Measurements from ENCODE around the gene EPHX1.
A peak's percentile ranks its signal among the peaks of the same experiment; 100 is the strongest.

Gene EPHX1

DNA sequence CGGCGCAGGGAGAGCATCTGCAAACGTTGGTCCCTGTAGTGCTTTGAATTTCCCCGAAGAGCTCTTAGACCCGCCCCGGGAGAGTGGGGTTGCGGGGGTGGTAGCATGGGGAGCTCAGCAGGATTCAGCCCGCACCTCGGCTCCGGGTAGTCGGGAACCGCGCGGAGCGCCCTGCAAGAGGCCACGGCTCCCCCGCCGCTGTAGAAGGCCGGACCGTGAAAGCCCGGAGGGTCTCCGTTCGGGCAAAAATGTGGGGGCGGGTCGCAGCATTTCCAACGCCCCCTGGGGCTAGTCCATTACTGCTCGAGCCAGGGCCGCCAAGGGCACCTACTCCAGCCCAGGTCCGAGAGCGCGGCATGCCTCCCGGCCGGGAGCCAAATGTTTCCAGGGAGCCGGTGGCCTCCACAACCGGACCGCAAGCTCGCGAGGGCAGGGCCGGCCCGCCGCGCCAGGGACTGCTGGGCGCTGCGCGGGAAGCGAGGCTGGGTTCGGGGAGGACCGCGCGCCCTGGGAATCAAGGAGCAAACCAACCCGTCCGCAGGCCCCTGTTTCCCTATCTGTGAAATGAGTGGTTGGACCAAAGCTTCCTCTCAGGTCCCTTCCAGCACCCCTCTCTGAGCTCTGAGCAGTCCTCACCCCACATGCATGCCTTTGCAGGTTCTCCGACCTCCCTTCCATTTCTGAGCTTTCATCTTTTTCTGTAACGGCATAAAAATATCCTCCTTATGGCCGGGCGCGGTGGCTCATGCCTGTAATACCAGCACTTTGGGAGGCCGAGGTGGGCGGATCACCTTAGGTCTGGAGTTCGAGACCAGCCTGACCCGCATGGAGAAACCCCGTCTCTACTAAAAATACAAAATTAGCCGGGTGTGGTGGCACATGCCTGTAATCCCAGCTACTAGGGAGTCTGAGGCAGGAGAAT lies 73.0 kb downstream of the EPHX1 start:
- Histone ChIP-seq H2BK15ac (ENCODE audit: low read length) (peak overlapping the region; percentile 93), H2BK12ac (ENCODE audit: low read length) (no peak overlapping the region), H3K79me1 (ENCODE audit: low read depth, low read length) (no peaks in the 10 kb centered on the region), H3K27me3 (ENCODE audit: control insufficient read depth in 3 of 3, insufficient read depth in 3 of 3, low read depth in 1 of 3, low read length in 3 of 3) (peaks cover 0 to 31% (median 2%) of the 10 kb centered on the region in 3 experiments), H2AK5ac (ENCODE audit: low read depth, low read length) (no peak overlapping the region), H3K36me3 (replicated peaks in 1 of 2; ENCODE audit: control insufficient read depth in 2 of 2, insufficient read depth in 2 of 2, low read length in 2 of 2) (peaks cover 0 to 5% of the 10 kb centered on the region in 2 donors), H4K8ac (ENCODE audit: low read depth, low read length) (no peak overlapping the region), H4K91ac (ENCODE audit: low read depth, low read length, poor library complexity) (no peak overlapping the region), H2BK5ac (ENCODE audit: low read length) (peak overlapping the region; percentile 24), H3K4me1 (ENCODE audit: control insufficient read depth in 2 of 2, insufficient read depth in 1 of 2, low read depth in 1 of 2, low read length in 2 of 2) (peaks cover 8 to 9% of the 10 kb centered on the region in 2 donors), H3K9me3 (replicated peaks in 1 of 2; ENCODE audit: control insufficient read depth in 2 of 2, insufficient read depth in 1 of 2, low read depth in 1 of 2, low read length in 2 of 2) (no peaks in the 10 kb centered on the region), H3K23ac (ENCODE audit: low read depth, low read length, poor library complexity) (peak overlapping the region; percentile 99), H2BK120ac (ENCODE audit: low read depth, low read length) (no peak overlapping the region), H3K4ac (ENCODE audit: low read length) (peak overlapping the region; percentile 11), H3K4me3 (ENCODE audit: low read length in 2 of 2) (peak overlapping the region; percentile 88 to 90), H3K4me2 (ENCODE audit: insufficient read depth, low read length, poor library complexity, severe bottlenecking) (peak overlapping the region; percentile 90), H3K14ac (ENCODE audit: low read length) (peak overlapping the region; percentile 31), H2AFZ (ENCODE audit: low read length) (peak overlapping the region; percentile 100), H3K18ac (ENCODE audit: low read length) (peak overlapping the region; percentile 95), H3K9ac (ENCODE audit: low read depth, low read length, poor library complexity) (peak overlapping the region; percentile 88), H3K27ac (replicated peaks; ENCODE audit: low read length) (no peak overlapping the region)
- DNase-seq (ENCODE audit: low spot score) = peak; percentile 31
- WGBS, 2 donors (ENCODE audit: extremely low coverage in 2 of 2, insufficient read length in 2 of 2, insufficient replicate concordance in 1 of 2) = no CpG with 5 or more reads among the region's 63 CpGs

DNA sequence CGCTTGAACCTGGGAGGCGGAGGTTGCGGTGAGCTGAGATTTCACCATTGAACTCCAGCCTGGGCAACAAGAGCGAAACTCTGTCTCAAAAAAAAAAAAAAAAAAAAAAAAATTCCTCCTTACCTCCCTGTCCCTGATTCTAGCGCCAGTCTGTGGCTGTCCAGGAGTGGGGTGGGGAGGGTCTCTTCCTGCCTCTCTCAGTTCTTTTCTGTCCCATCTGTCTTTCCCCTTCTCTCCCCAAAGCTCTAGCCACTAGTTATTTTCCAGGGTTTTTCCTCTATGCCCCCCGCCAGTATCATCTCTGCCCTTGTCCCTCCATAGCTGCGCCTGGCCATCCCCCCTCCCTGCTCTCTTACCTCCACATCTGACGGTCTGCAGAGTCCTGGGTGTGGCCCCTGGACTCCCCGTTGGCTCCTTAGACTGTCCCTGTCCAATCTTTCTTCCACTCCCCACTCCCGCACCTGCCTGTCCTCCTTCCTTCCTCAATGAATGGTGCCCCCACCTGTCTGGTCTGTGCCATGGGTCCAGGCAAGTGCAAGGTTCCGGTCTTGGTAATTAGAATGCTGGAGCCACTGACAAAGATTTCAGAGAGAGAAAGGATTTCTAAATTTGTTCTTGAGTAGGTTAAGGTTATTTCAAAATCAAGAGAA lies 73.8 kb downstream of the EPHX1 start:
- no CpG with 5 or more reads among the region's 11 CpGs for WGBS, 2 donors (ENCODE audit: extremely low coverage in 2 of 2, insufficient read length in 2 of 2, insufficient replicate concordance in 1 of 2)
- Histone ChIP-seq H3K36me3 (replicated peaks in 1 of 2; ENCODE audit: control insufficient read depth in 2 of 2, insufficient read depth in 2 of 2, low read length in 2 of 2) (peaks cover 0 to 4% of the 10 kb centered on the region in 2 donors), H2BK120ac (ENCODE audit: low read depth, low read length) (no peak overlapping the region)

GRCh38 chr1:225885336-225885735 lies 75.4 kb downstream of the EPHX1 start:
- no peak overlapping the region for H3K4me2 ChIP-seq (ENCODE audit: insufficient read depth, low read length, poor library complexity, severe bottlenecking)
- no peak overlapping the region for H3K4ac ChIP-seq (ENCODE audit: low read length)
- no peak overlapping the region for H4K91ac ChIP-seq (ENCODE audit: low read depth, low read length, poor library complexity)
- H3K18ac ChIP-seq (ENCODE audit: low read length) = no peak overlapping the region
- peaks cover 0 to 32% (median 2%) of the 10 kb centered on the region in 3 experiments for H3K27me3 ChIP-seq (ENCODE audit: control insufficient read depth in 3 of 3, insufficient read depth in 3 of 3, low read depth in 1 of 3, low read length in 3 of 3)
- no peak overlapping the region for H3K9ac ChIP-seq (ENCODE audit: low read depth, low read length, poor library complexity)
- H3K14ac ChIP-seq (ENCODE audit: low read length) = no peak overlapping the region
- H2BK5ac ChIP-seq (ENCODE audit: low read length) = no peak overlapping the region
- no peak overlapping the region for H3K4me3 ChIP-seq (ENCODE audit: low read length in 2 of 2)
- no peak overlapping the region for H2BK12ac ChIP-seq (ENCODE audit: low read length)
- no peak overlapping the region for H2BK15ac ChIP-seq (ENCODE audit: low read length)
- H2AFZ ChIP-seq (ENCODE audit: low read length) = no peak overlapping the region
- no CpG with 5 or more reads among the region's 6 CpGs for WGBS, 2 donors (ENCODE audit: extremely low coverage in 2 of 2, insufficient read length in 2 of 2, insufficient replicate concordance in 1 of 2)
- peaks cover 8 to 18% of the 10 kb centered on the region in 2 donors for H3K4me1 ChIP-seq (ENCODE audit: control insufficient read depth in 2 of 2, insufficient read depth in 1 of 2, low read depth in 1 of 2, low read length in 2 of 2)
- H2BK120ac ChIP-seq (ENCODE audit: low read depth, low read length) = no peak overlapping the region
- H3K36me3 ChIP-seq (replicated peaks in 1 of 2; ENCODE audit: control insufficient read depth in 2 of 2, insufficient read depth in 2 of 2, low read length in 2 of 2) = no peaks in the 10 kb centered on the region
- no peak for DNase-seq (ENCODE audit: low spot score)
- H3K79me1 ChIP-seq (ENCODE audit: low read depth, low read length) = no peaks in the 10 kb centered on the region
- H3K27ac ChIP-seq (replicated peaks; ENCODE audit: low read length) = no peak overlapping the region
- no peaks in the 10 kb centered on the region for H3K9me3 ChIP-seq (replicated peaks in 1 of 2; ENCODE audit: control insufficient read depth in 2 of 2, insufficient read depth in 1 of 2, low read depth in 1 of 2, low read length in 2 of 2)
- H4K8ac ChIP-seq (ENCODE audit: low read depth, low read length) = no peak overlapping the region
- H3K23ac ChIP-seq (ENCODE audit: low read depth, low read length, poor library complexity) = peak overlapping the region; percentile 91
- no peak overlapping the region for H2AK5ac ChIP-seq (ENCODE audit: low read depth, low read length)

More for the DNA sequence above, 73.8 kb downstream of the EPHX1 start:
- H3K4me2 ChIP-seq (ENCODE audit: insufficient read depth, low read length, poor library complexity, severe bottlenecking) = no peak overlapping the region
- H2AFZ ChIP-seq (ENCODE audit: low read length) = no peak overlapping the region
- peaks cover 8 to 15% of the 10 kb centered on the region in 2 donors for H3K4me1 ChIP-seq (ENCODE audit: control insufficient read depth in 2 of 2, insufficient read depth in 1 of 2, low read depth in 1 of 2, low read length in 2 of 2)
- H4K91ac ChIP-seq (ENCODE audit: low read depth, low read length, poor library complexity) = no peak overlapping the region
- H4K8ac ChIP-seq (ENCODE audit: low read depth, low read length) = no peak overlapping the region
- peak overlapping the region; percentile 90 for H3K23ac ChIP-seq (ENCODE audit: low read depth, low read length, poor library complexity)
- H3K79me1 ChIP-seq (ENCODE audit: low read depth, low read length) = no peaks in the 10 kb centered on the region
- no peak overlapping the region for H2BK15ac ChIP-seq (ENCODE audit: low read length)
- H2AK5ac ChIP-seq (ENCODE audit: low read depth, low read length) = no peak overlapping the region
- no peak overlapping the region for H3K4me3 ChIP-seq (ENCODE audit: low read length in 2 of 2)
- H3K18ac ChIP-seq (ENCODE audit: low read length) = no peak overlapping the region
- H3K14ac ChIP-seq (ENCODE audit: low read length) = peak overlapping the region; percentile 14
- peaks cover 0 to 36% (median 2%) of the 10 kb centered on the region in 3 experiments for H3K27me3 ChIP-seq (ENCODE audit: control insufficient read depth in 3 of 3, insufficient read depth in 3 of 3, low read depth in 1 of 3, low read length in 3 of 3)
- H3K27ac ChIP-seq (replicated peaks; ENCODE audit: low read length) = no peak overlapping the region
- DNase-seq (ENCODE audit: low spot score) = no peak
- H3K9me3 ChIP-seq (replicated peaks in 1 of 2; ENCODE audit: control insufficient read depth in 2 of 2, insufficient read depth in 1 of 2, low read depth in 1 of 2, low read length in 2 of 2) = no peaks in the 10 kb centered on the region
- no peak overlapping the region for H3K4ac ChIP-seq (ENCODE audit: low read length)
- H3K9ac ChIP-seq (ENCODE audit: low read depth, low read length, poor library complexity) = no peak overlapping the region
- no peak overlapping the region for H2BK5ac ChIP-seq (ENCODE audit: low read length)
- no peak overlapping the region for H2BK12ac ChIP-seq (ENCODE audit: low read length)

All from neuronal stem cell (in vitro differentiated cells).